Smooth muscle cell (in vitro differentiated cells): ENCODE data around the gene CCNL1. TPM values are rescaled to one million over a fixed set of nuclear protein-coding genes. Genes with fewer than 3 reads are reported as not detected.

Source experiments
- DNase-seq: peaks from one replicate; lab custom pipeline; 2025; ENCODE audit not compliant: unreplicated experiment; lab: John Stamatoyannopoulos, UW
- H2AFZ ChIP-seq: fragments of 200-600 bp; sonication (generic); 2 replicates; pipeline ENCODE4 v1.6.0; 2016; ENCODE audit warnings: antibody characterized with exemption, low read depth, mild to moderate bottlenecking
- H3F3A ChIP-seq: fragments of 200-600 bp; sonication (generic); 2 replicates; pipeline ENCODE4 v1.6.0; 2017; ENCODE audit warnings: antibody characterized with exemption, low read depth
- H3K27ac ChIP-seq: fragments of 200-600 bp; sonication (generic); 2 replicates; pipeline ENCODE4 v1.5.1; 2016; ENCODE audit warnings: low read depth, mild to moderate bottlenecking
- H3K27me3 ChIP-seq: fragments of 200-600 bp; sonication (generic); 2 replicates; pipeline ENCODE4 v1.6.1; 2016; ENCODE audit warnings: low read depth, mild to moderate bottlenecking
- H3K36me3 ChIP-seq: fragments of 200-600 bp; sonication (generic); 2 replicates; pipeline ENCODE4 v1.5.1; 2016; ENCODE audit warnings: low read depth
- H3K4me1 ChIP-seq: fragments of 200-600 bp; sonication (generic); 2 replicates; pipeline ENCODE4 v1.5.1; 2016; ENCODE audit warnings: low read depth
- H3K4me2 ChIP-seq: fragments of 200-600 bp; sonication (generic); 2 replicates; pipeline ENCODE4 v1.6.0; 2016; ENCODE audit warnings: mild to moderate bottlenecking
- H3K4me3 ChIP-seq: fragments of 200-600 bp; sonication (generic); 2 replicates; pipeline ENCODE4 v1.5.1; 2016; ENCODE audit warnings: mild to moderate bottlenecking
- H3K79me2 ChIP-seq: fragments of 200-600 bp; sonication (generic); 2 replicates; pipeline ENCODE4 v1.6.0; 2016; ENCODE audit warnings: low read depth, mild to moderate bottlenecking
- H3K9ac ChIP-seq: fragments of 200-600 bp; sonication (generic); 2 replicates; pipeline ENCODE4 v1.6.0; 2016; ENCODE audit warnings: low read depth
- H3K9me3 ChIP-seq: fragments of 200-600 bp; sonication (generic); replicated peaks from 2 replicates; pipeline ENCODE4 v1.5.1; 2016; ENCODE audit warnings: low read depth
- H4K20me1 ChIP-seq: fragments of 200-600 bp; sonication (generic); 2 replicates; pipeline ENCODE4 v1.6.0; 2016; ENCODE audit warnings: low read depth
- WGBS: methylation state at CpG from one replicate; pipeline ENCODE4 v1.1.7; 2016; ENCODE audit warnings: low lambda C conversion rate; 5-methylcytosine and 5-hydroxymethylcytosine counted together
- polyA plus RNA-seq: library from polyadenylated mRNA; unstranded; fragments of >200 nt; fragmentation: Nextera tagmentation; extraction: Ambion mirVana; gene quantifications from 2 replicates; pipeline ENCODE4 v1.2.1, GENCODE V29; 2016
- total RNA-seq: library from RNA; depleted of rRNA; stranded (reverse); fragments of >200 nt; gene quantifications from 2 replicates; pipeline ENCODE4 v1.2.3, GENCODE V29; 2014
- TF ChIP-seq, protein P1 (sequence below): fragments of 200-600 bp; sonication (generic); IDR thresholded peaks from 2 replicates; pipeline ENCODE4 v1.5.1; 2017; ENCODE audit warnings: borderline replicate concordance, mild to moderate bottlenecking, antibody characterized with exemption; ENCODE audit not compliant: insufficient read depth, poor library complexity, severe bottlenecking

Gene CCNL1
- total and polyA plus RNA-seq, 2 experiments from 2014 or later = 173 to 599 TPM

DNA sequence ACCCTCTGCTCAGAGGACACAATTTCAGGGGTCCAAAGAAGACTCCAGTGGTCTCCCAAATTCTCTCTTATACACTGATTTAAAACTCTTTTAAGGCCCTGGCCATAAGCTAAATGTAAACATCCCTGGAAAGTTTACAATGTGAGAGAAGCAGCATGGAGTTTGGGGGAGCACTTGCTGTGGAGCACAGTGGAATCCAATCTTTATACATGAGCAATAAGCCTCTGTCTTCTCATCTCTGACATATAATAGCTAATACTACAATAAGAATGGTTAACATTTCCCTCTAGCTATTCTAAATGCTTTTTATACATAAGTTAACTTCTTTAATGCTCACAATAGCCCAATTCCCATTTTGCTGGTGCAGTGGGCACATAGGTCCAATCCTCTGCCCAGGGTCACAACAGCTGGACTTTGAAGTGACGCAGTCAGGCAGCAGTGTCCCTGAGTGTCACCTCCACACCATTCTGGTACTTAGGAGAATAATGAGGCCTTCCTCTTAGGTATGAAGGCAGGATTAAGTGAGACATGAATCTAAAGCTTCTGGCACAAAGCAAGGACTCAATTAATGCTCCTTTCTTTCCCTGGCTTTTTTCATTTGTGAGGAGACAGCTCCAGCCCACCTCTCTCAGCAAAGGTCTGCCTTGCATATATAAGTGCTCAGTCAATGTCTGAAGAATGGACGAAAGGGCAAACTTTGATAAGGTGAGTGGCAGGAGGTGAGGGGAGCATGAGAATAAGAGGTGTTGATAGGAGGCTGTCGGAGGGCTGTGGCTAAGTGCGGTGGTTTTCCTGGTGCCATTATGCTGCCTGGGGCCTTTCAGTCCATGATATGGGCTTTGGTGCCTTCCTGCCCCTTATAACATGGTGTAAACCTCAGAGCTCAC, 26.3 kb downstream of the CCNL1 start:
- no peak overlapping the region for H3K9ac ChIP-seq
- H4K20me1 ChIP-seq = no peaks in the 10 kb centered on the region
- H3K36me3 ChIP-seq = no peaks in the 10 kb centered on the region
- no peaks in the 10 kb centered on the region for H3K9me3 ChIP-seq
- TF ChIP-seq, protein P1, sequence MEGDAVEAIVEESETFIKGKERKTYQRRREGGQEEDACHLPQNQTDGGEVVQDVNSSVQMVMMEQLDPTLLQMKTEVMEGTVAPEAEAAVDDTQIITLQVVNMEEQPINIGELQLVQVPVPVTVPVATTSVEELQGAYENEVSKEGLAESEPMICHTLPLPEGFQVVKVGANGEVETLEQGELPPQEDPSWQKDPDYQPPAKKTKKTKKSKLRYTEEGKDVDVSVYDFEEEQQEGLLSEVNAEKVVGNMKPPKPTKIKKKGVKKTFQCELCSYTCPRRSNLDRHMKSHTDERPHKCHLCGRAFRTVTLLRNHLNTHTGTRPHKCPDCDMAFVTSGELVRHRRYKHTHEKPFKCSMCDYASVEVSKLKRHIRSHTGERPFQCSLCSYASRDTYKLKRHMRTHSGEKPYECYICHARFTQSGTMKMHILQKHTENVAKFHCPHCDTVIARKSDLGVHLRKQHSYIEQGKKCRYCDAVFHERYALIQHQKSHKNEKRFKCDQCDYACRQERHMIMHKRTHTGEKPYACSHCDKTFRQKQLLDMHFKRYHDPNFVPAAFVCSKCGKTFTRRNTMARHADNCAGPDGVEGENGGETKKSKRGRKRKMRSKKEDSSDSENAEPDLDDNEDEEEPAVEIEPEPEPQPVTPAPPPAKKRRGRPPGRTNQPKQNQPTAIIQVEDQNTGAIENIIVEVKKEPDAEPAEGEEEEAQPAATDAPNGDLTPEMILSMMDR = no peak
- no peak overlapping the region for H3K27ac ChIP-seq
- peaks cover 26% of the 10 kb centered on the region for H3K4me1 ChIP-seq
- DNase-seq = no peak
- H3K27me3 ChIP-seq = no peaks in the 10 kb centered on the region
- H2AFZ ChIP-seq = no peak overlapping the region
- H3K79me2 ChIP-seq = no peaks in the 10 kb centered on the region
- H3K4me2 ChIP-seq = no peak overlapping the region
- 84% methylated on average over 4 of the region's 4 CpGs for WGBS
- no peak overlapping the region for H3K4me3 ChIP-seq
- H3F3A ChIP-seq = peaks cover 22% of the 10 kb centered on the region

DNA sequence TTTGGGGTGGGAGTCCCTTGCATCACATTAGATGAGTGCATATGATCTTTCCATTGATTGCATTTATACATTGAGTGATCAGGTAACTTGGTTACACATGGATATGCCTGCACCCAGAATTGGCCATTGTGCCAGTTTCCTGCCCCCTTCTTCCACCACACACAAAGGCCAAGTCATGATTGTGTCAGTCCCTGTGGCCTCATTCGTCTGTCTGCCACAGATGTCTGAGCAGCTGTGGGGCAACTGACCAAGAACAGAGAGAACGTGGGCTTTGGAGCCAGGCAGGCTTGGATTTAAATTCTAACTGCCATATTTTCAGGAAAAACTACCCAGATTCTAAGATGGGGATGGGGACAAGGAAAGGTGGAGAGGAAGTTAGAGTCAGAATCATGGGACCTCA, 27.0 kb downstream of the CCNL1 start:
- WGBS = 64% methylated on average over 2 of the region's 2 CpGs
- no peak overlapping the region for H3K9ac ChIP-seq
- H3K27me3 ChIP-seq = no peaks in the 10 kb centered on the region
- peaks cover 24% of the 10 kb centered on the region for H3F3A ChIP-seq
- H3K9me3 ChIP-seq = no peaks in the 10 kb centered on the region
- H2AFZ ChIP-seq = no peak overlapping the region
- no peaks in the 10 kb centered on the region for H3K79me2 ChIP-seq
- no peak overlapping the region for H3K4me2 ChIP-seq
- H3K4me3 ChIP-seq = no peak overlapping the region
- no peaks in the 10 kb centered on the region for H4K20me1 ChIP-seq
- peaks cover 26% of the 10 kb centered on the region for H3K4me1 ChIP-seq
- no peak overlapping the region for H3K27ac ChIP-seq
- H3K36me3 ChIP-seq = no peaks in the 10 kb centered on the region
- DNase-seq = no peak
- TF ChIP-seq, protein P1 = no peak

DNA sequence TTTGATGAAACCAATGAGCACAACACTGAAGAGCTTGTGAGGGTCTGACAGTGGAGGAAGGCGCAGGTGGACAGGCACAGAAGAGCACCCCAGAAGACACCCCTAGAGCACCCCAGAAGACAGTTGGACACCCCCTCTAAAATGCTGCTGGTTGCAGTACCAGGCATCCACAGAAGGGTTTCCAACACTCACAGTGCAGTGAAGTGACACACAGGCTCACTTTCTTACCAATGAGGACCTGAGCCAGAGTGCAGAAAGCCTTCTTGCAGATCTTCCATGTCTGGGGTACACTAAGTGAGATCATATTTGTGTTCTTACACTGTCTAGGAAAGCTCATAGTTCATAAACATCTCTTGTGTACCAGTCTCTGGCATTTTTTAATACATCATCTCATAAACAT, 27.6 kb downstream of the CCNL1 start:
- no peak overlapping the region for H3K4me2 ChIP-seq
- H3F3A ChIP-seq = peaks cover 29% of the 10 kb centered on the region
- H3K9me3 ChIP-seq = no peaks in the 10 kb centered on the region
- 100% methylated on average over 1 of the region's 1 CpG for WGBS
- H3K4me3 ChIP-seq = no peak overlapping the region
- no peak for DNase-seq
- H3K27ac ChIP-seq = no peak overlapping the region
- no peaks in the 10 kb centered on the region for H3K79me2 ChIP-seq
- H2AFZ ChIP-seq = no peak overlapping the region
- H3K4me1 ChIP-seq = peaks cover 31% of the 10 kb centered on the region
- no peak overlapping the region for H3K9ac ChIP-seq
- H3K36me3 ChIP-seq = no peaks in the 10 kb centered on the region
- TF ChIP-seq, protein P1 = no peak
- no peaks in the 10 kb centered on the region for H4K20me1 ChIP-seq
- H3K27me3 ChIP-seq = no peaks in the 10 kb centered on the region
